NCI-H1930 (cell line): ENCODE measurements around the gene DPP10.
"Not testable (repeated sequence)": the region's sequence is repeated elsewhere in the genome, so short reads cannot be mapped to it uniquely, and the experiment has no call there.

Experiments used
- DNase-seq, 2 experiments: peaks; one replicate each; lab custom pipeline; 2025; lab: John Stamatoyannopoulos, UW

Gene DPP10

GRCh38 chr2:114724454-114724853 is 282.0 kb downstream of the DPP10 start:
- no peak for DNase-seq

GRCh38 chr2:114727012-114727411 is 284.6 kb downstream of the DPP10 start:
- no peak for DNase-seq

GRCh38 chr2:114728372-114728771 is 285.9 kb downstream of the DPP10 start:
- DNase-seq: no peak

- no peak for DNase-seq
Observed at GRCh38 chr2:114729026-114729425, 286.6 kb downstream of the DPP10 start.

DNA sequence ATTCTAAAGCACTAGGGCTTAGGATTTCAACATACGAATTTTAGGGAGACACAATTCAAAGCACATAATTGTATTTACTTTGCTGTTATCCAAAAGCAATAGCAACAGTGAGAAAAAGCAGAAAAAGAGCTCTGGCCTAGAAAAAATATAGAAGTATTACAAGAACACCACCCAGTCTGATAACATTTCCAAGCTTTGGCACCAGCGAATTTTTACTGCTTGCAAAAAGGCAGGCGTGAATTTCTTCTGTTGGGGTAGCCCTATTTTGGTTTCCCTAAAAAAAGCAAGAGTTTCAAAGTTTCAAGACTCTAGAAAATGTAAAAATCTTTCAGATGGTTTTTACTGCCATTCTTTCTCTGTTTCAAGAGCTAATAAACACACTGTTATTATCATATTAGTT is 292.7 kb downstream of the DPP10 start:
- DNase-seq: no peak

GRCh38 chr2:114742245-114742644 is 299.8 kb downstream of the DPP10 start:
- DNase-seq: no peak

GRCh38 chr2:114745700-114746099 is 303.3 kb downstream of the DPP10 start:
- DNase-seq: no peak

DNA sequence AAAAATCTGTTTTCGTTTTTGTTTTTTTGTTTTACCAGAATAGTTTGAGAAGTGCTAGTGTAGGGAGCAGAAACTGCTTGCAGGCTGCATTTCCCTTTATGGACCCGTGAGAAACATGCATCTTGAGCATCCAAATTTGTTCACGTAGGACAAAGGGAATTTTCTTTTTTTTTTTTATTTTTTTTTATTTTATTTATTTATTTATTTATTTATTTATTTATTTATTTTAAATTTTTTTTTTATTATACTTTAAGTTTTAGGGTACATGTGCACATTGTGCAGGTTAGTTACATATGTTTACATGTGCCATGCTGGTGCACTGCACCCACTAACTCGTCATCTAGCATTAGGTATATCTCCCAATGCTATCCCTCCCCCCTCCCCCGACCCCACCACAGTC is 305.7 kb downstream of the DPP10 start:
- not testable (repeated sequence) for DNase-seq

DNA sequence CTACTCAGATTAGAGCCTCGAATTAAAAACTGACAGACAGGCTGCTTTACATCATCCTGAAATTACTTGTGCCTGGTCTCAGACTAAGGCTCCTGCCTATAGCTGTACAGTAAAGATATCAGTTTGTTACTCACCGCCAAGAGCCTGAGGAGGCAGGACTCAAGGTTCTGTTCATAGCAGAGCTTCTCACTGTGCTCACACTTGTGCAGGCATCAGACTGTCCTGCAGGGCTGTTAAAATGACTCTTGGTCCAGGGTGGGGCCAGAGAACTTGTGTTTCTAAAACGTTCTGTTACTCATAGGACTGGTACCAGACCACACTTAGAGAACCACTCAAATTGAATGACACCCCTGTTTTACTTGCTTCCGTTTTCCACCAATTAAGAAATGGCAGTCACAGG is 310.0 kb downstream of the DPP10 start:
- DNase-seq: no peak

- no peak for DNase-seq
Observed at GRCh38 chr2:114753145-114753544, 310.7 kb downstream of the DPP10 start.

DNA sequence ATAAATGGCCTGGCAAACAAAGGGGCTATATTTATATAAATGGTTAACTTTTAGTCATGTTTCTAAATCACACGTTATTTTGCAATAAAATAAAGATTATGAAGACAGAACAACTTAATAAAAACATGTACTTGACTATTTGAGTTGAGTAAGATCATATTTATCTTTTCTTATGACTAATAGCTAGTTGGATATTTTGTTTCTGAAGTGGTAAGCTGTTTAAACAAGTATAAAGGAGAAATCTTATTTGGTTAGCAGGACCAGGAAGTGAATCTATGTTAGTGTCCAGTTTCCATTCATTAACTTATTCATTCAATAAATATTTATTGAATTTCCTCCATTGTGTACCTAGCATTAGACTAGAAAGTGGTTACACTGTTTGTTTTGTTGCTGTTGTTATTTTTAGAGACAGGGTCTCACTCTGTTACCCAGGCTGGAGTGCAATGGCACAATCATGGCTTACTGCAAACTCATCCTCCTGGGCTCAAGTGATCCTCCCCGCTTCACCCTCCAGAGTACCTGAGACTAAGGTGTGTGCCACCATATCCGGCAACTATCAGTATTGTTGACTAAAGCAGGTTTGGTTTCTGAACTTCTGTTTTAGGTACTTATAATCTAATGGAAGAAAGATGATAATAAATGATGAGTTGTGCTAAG is 312.6 kb downstream of the DPP10 start:
- DNase-seq: no peak

DNA sequence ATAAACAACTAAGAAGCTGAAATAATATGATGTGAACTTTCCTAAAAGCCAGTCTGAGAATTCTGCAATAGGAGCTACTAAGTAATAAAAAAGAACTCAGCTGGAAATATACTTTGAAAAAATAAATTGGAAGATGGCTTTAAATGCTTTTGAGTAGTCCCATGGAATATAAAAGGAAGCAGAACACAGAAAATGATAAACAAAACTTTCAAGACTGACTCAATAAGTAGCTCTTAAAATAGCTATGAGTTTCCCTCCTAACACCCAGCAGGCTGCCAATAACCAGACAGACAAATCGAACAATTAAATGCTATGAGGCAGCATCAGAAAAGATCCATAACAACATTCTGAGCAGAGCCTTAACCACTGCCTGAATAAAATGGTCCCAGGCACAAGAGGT is 319.9 kb downstream of the DPP10 start:
- DNase-seq: no peak

- no peak for DNase-seq
Observed at GRCh38 chr2:114762986-114763385, 320.5 kb downstream of the DPP10 start.

- DNase-seq: no peak
Observed at GRCh38 chr2:114769110-114769509, 326.7 kb downstream of the DPP10 start.

DNA sequence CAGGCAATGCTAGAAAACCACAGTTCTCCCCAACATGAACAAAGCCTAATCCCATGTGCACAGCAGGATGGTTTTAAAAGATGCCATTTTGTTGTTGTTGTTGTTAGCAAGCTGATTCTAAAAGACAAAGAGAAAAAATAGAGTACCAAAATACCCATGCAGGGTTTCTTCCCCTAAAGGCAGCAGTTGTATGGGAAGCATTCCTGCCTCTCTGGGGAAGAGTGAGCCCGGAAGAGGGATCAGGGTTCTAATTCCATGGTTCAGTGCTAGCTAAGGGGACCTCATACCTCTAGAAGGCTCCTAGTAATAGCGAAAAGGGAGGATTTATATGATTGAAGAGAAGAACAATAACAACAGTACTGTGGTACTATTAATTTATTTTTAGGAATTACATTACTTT is 327.6 kb downstream of the DPP10 start:
- no peak for DNase-seq

DNA sequence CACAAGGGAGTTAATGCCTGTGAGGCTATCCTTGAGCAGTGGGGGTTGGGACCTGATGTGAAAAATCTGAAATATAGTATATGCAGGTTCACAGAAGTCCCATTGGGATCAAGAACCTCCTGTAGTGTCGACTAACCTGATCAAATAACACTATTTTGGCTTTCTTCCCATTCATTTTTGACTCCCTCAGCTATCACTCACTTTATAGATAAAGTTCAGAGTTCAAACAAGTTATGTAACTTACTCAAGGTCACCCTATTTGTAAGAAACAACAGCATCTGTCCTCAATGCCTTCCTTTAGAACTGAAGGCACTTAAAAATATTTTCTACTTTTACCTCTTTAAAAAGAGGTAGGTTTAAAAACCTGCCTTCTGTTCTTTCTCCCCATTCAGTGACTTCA is 341.6 kb downstream of the DPP10 start:
- no peak for DNase-seq

DNA sequence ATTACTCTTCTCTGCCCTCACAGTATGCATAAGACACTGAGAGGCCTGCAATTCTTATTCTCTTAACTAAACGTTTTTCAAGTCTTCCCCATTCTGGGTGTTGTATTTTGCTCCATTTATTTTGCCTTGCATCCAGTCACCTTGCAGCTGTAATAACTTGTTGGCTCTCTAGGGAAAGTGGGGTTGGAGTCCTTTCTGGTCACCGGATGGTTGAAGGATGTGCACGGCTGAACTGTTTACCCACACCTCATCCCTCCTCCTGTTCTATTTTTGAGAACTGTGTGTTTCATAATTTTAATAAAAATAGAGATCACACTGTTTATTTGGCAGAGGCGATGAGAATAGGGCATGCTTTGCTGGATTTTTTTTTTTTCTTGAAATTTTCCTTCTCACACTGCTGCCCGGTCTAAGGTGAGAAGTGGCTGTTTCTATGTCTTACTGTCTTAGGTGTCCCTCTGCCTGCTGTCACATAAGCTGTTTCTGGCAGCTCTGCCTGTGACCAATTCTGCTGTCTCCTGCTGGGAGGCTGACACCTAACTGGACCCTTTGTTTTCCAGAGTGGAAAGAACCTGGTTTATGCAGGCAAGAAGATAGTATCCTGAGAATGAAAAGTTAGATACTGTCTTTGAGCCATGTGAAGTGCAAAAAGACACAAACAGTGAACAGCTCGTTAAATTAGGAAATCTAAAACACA is 342.6 kb downstream of the DPP10 start:
- DNase-seq: no peak

GRCh38 chr2:114786901-114787300 is 344.5 kb downstream of the DPP10 start:
- no peak for DNase-seq

DNA sequence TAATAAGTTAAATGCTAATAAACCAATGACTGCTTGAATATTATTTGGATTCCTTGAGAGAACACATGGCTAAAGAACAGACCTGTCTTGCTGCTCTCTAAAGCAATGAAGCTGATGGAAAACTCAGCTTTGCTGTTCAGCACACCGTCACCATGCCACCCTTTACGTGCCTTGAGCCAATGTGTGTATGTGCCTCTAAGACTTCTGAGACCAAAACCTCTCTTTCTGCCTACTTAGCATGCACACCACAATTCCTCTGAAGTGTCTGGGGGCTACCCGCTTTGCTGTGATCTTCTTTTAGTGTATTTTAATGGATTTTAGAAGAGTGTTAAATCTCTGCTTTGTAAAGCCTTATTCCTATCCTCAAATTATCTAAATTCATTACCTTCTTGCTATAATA is 345.0 kb downstream of the DPP10 start:
- no peak for DNase-seq

GRCh38 chr2:114789989-114790388 is 347.5 kb downstream of the DPP10 start:
- DNase-seq: no peak

- DNase-seq: no peak
Observed at GRCh38 chr2:114797540-114797939, 355.1 kb downstream of the DPP10 start.

DNA sequence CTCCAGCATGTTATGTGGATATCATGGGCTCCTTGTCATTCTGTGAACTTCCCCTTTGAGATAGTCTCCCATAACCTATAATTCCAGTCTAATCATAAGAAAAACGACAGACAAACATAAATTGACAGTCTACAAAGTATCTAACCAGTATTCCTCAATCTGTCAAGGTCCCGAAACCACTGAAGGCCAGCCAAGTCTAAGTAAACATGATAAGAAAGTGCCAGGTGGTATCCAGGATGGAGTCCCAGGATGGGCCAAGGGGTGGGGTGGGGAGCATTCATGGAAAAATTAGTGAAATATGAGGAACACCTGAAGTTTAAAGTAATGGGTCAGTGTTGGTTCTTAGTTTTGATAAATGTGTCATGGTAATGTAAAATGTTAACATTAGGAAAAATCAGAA is 355.5 kb downstream of the DPP10 start:
- DNase-seq: no peak

GRCh38 chr2:114800371-114800770 is 357.9 kb downstream of the DPP10 start:
- DNase-seq: no peak

DNA sequence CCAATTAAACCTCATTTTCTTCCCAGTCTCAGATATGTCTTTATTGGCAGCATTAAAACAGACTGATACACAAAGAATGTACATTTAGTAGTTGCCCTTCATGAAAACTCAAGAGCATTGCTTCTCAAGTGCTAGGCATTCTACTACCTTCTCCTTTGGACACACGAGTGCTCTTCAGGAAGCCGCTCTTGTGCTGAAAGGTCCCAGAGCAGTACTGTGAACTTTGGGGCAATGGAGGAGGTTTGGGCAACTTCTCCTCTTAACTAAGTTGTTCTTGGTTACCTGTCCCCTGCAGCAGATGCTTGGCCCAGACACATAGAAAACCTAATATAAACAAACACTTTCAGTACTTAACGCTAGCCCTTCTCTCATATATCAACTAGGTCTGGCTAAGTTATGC is 362.8 kb downstream of the DPP10 start:
- DNase-seq: no peak
